CD4-positive, alpha-beta T cell treated with Interferon gamma for 1 hour (primary cell): Measurements from ENCODE around the gene KCNK17.

ENCODE experiments used
- DNase-seq: peaks from one replicate; pipeline ENCODE4 v3.0.0-alpha.2; 2020

Gene KCNK17

DNA sequence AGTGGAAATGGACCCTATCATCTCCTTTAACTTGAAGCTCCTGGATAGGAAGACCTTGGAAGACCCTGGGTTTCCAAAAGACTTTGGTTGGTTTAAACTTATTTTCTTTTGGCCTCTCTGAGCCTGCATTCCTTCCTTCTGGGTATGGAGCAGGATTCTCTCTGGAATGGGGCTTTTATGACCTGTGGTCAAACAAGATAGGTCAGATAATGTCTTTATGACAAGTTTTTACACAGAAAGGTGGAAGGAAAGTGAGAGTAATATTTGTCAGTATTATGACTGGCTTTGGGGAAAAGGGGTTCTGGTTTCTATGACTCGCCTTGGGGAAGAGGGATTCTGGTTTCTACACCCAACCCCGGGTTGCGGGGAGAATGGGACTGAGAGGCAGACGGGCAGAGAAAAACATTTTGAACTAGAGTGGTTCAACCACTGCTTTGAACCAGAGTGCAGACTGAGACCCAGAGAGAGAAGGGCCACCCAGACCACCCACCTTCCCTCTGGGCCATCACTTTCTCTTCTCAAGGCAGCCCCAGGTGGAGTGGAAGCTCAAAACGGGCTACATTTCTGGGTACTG is 47.4 kb downstream of the KCNK17 start:
- DNase-seq: no peak

DNA sequence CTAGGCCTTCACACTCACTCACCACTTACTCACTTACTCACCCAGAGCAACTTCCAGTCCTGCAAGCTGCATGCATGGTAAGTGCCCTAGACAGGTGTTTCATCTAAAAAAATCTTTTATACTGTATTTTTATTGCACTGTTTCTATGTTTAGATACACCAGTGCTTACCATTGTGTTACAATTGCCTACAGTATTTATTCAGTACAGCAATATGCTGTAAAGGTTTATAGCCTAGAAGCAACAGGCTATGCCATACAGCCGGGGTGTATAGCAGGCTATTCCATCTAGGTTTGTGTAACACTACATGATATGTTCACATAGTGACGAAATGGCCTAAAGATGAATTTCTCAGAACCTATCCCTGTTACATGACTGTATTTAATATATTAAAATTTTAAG is 47.8 kb downstream of the KCNK17 start:
- DNase-seq: no peak

DNA sequence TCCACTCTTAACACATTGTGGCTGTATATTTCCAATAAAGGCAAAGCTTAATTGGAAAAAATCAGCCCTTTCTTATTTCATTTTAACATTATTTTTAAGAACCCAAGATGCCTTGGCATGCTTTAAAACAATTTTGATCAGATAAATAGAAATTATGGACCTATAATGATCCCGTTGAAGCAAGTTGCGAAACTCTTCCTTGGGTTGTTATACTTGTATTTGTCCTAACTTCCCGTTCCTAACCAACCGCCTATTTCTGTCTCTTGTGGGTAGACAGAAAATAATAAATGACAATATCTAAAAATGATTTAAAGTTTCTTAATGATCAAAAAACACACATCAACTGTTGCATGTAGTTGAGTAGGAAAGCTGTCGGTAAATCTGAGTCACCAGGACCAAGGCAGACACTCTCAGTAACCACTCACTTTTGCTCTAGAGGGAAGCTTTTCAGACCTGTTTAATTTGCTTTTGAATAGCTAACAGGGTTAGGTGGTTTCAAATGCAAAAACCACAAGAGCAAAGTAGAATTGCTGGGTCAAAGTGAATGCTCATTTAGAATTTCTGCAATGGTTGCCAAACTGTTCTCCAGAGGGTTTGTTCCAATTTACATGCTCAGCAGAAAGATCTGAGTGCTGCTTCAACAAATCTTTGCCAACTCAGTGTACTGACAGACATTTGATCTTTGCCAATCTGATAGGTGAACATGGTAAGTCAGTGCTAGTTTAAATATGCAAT is 50.7 kb downstream of the KCNK17 start:
- no peak for DNase-seq

DNA sequence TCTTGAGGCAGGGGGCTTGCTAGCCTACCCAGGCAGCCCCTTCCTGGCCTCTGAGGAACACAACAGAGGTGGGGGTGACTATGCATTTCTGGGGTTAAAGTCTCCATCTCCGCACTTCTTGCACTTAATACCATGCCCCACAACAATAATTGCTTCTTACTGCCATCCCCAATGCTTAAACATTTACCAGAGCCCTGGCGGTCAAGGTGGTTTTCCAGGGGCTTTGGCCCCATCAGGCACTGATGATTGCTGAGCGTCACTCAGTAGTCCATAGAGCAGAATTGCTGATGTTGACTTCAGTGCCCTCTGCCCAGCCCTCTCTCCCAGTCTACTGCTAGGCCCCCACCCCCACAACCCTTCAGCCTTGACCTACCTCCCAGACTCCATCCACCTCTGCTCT is 52.5 kb downstream of the KCNK17 start:
- no peak for DNase-seq

DNA sequence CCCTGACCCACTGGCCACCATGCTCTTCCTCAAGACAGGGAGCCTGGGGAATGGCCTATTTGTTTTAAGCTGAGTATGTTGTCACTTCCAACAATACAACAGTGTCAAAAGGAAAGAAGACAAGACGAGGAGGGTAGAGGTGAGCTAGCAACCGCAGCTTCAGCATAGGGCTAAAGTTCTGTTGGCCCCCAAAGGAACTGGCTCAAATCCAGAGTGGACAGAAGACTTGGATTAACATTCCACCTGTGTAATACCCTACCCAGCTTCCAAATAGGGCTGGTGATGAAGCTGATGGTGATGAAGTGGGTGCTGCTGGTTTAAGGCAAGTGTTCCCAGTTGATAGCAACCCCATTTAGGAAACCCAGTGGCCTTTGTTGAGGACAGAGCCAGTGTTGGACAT is 53.3 kb downstream of the KCNK17 start:
- DNase-seq: no peak

DNA sequence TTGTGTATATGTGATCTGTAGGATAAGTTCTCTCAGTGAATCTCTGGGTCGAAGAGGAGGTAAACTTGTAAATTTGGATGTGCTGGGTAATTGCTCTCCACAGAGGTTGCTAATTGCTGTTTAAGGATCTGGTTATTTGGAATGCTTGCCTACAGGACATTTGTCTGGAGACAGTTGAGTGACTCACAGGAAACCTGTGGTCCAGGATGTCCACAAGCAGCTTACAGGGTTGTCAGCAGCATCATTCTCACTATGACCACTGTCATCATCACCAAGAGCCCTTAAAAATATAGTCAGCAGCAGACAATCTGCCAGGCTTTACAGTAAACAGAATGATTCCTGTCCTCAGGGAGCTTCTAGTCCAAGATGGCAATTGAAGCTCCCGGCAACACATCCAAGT is 53.8 kb downstream of the KCNK17 start:
- DNase-seq: no peak

- DNase-seq: no peak
Measured at GRCh38 chr6:39256294-39256940, 57.8 kb downstream of the KCNK17 start.

DNA sequence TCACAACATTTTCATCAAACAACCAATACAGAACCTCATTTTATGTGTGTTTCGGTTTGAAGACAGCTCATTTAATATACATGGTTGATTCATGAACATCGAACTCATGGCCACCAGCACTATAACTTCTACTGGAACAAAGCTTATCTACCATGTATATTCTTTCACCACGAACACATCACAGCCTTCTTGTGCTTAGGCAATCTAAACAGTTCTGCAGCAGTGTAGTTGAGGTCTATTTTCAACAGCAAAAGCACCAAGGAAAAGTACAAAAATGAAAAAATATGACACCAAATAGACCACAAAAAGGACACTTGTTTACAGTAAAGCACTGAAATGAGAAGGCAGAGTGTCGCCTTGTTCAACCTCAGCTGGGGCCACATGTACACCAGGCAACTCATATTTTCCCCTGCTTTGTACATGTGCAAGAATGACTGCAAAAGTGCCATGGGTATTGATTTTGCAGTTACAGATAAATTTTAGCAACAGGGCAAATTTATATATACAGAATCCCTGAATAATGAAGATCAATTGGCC is 59.2 kb downstream of the KCNK17 start:
- no peak for DNase-seq

DNA sequence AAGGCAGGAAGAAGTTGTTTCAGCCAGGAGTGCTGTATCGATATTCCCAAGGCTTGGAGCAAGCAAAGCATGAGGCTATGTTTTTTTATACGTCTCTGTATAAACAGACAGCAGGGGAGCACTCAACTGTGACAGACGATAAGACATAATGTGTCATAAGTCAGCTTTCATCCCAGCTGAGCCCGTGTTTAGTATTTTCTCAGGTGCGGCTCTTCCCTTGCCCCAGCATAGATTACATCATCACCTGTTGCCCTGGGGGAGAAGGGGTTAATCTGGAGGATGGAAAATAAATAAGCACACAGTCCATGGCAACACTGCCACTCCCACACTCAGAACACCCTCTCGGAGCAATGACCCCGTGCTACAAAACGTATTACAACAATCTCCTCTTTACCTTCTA is 62.8 kb downstream of the KCNK17 start:
- DNase-seq: no peak

GRCh38 chr6:39250507-39250906 is 63.7 kb downstream of the KCNK17 start:
- DNase-seq: no peak

DNA sequence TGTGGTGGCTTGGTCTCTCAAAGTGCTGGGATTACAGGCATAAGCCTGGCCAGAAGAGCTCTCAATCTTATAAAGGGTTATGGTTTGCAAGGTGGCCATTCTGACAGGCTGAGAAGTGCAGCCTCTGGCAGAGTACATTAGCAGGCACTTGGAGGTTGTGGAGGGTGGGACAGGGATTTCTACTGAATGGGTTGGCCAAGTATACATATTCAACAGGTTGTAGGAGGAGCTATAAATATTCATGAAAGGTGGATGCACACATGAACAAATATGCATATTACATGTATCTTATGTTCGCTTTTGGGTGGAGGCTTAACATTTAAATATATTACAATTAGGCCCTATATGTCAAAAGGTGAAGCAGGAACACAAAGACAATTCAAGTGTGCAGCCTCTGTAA is 64.9 kb downstream of the KCNK17 start:
- DNase-seq: no peak
